Kasumi-1 (cell line): ENCODE results near the gene NRTN.
A peak's percentile ranks its signal among the peaks of the same experiment; 100 is the strongest.

ENCODE experiments used
- DNase-seq, 2 experiments: peaks; one replicate each; lab custom pipeline; 2025; lab: John Stamatoyannopoulos, UW

The NRTN gene

GRCh38 chr19:5790559-5791520, 14.0 kb upstream of the NRTN start, which contains the start of gene DUS3L:
Gene DUS3L, minus strand, starts transcription at chr19:5791163. Its CDS starts 22 bp downstream, at chr19:5791141.
- peak; percentile 96 to 97 for DNase-seq

DNA sequence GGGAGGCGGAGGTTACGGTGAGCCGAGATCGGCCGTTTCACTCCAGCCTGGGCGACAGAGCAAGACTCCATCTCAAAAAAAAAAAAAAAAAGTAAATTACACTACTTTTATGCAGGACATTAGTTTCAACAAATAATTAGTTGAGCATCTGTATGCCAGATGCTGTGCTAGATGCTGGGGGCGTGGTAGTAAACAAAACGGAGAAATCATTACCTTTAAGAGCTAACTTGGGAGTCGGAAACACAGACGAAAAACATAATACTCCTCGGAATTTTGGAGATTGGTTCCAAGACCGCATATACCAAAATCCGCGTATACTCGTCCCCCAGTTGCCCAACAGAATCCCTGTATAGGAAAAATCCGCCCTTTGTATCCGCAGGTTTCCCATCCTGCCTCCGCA, 12.6 kb upstream of the NRTN start:
- no peak for DNase-seq

DNA sequence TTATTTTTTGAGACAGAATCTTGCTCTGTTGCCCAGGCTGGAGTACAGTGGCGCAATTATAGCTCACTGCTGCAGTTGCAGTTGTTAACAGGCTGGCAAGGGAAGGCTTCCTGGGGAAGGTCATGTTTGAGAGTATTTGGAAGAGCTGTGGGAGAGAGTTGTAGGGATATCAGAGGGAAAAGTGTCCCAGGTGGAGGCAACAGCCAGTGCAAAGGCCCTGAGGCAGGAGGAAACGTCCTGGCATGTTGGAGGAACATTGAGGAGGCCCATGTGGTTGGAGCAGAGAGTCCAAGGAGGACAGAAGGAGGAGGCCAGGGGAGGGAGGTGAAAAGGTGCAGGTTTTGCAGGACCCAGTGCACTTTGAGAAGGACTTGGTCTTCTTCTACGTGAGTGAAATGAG, 11.7 kb upstream of the NRTN start:
- DNase-seq, result no peak

- no peak for DNase-seq
Observed at GRCh38 chr19:5795382-5795919, 9.4 kb upstream of the NRTN start.

DNA sequence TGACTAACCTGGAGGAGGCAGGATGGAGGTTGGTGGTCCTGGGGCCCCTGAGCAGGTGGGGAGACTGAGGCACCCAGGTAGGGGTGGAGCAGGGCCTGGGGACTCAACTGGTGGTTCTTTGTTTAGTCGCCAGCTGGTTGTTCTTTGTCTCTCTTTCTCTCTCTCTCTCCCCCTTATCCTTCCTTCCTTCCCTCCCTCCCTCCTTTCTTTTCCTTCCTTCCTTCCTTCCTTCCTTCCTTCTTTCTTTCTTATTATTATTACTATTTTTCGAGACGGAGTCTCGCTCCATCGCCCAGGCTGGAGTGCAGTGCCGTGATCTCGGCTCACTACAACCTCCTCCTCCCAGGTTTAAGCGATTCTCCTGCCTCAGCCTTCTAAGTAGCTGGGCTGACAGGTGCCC, 6.6 kb upstream of the NRTN start:
- no peak for DNase-seq

GRCh38 chr19:5799247-5800241, 5.3 kb upstream of the NRTN start:
- DNase-seq, result no peak

- DNase-seq, result no peak
Observed at GRCh38 chr19:5800361-5801270, 4.3 kb upstream of the NRTN start.

DNA sequence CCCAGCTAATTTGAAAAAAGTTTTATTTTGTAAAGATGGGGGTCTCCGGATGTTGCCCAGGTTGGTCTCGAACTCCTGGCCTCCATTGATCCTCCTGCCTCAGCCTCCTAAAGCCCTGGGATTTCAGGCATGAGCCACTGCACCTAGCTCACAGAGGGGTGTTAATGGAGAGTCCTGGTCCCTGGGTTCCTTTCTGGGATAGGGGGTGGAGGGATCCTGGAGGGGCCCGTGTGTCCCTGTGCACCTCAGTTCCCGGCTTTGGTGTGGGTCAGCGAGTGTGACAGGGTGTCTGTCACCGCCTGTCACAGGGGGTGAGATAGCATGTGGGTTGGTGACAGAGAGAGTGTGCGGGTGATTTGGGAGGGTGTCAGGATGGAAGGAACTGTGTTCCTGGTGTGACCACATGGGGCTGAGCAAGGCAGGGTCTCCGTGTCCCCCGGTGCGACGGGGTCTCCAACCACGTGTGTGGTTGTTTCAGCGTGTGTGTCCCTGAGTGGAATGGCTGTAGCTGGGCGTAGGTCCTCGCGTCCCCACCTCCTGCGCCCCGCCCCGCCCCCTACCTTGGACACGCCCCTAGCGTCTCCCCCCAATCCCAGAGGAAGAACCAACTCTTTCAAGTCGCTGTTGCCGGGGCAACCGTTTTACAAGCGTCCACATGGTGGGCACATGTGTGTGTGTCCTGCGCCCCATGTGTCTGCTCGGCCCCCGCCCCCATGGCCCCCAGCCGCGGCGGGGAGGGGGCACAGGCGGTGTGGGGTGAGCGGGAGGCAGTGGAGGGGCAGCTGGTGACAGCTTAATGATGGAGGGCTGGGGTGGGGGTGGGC, 2.9 kb upstream of the NRTN start:
- no peak for DNase-seq

GRCh38 chr19:5803441-5803751, 1.5 kb upstream of the NRTN start:
- DNase-seq, result no peak

GRCh38 chr19:5803752-5804515, 933 bp upstream of the NRTN start:
- peak; percentile 91 to 93 for DNase-seq

- peak; percentile 34 to 52 for DNase-seq
Observed at GRCh38 chr19:5805462-5806132, 730 bp downstream of the NRTN start.

DNA sequence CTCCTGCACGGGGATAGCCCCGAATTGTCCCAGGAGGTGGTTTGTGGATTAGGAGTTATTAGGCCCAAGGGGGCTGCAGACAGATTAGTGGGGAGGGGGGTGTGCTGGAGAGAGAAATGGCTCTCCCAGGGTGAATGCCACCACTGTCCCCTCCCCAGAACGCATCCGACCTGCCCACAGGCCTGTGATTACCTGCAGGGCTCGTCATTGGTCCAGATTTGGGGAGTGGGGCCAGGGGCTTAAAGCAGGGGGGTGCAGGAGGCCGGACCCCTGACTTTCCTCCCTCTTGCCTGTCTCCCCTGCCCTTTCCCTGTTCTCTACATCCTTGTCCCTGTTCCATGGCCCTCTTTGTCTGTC, 1.2 kb downstream of the NRTN start:
- DNase-seq, result no peak

DNA sequence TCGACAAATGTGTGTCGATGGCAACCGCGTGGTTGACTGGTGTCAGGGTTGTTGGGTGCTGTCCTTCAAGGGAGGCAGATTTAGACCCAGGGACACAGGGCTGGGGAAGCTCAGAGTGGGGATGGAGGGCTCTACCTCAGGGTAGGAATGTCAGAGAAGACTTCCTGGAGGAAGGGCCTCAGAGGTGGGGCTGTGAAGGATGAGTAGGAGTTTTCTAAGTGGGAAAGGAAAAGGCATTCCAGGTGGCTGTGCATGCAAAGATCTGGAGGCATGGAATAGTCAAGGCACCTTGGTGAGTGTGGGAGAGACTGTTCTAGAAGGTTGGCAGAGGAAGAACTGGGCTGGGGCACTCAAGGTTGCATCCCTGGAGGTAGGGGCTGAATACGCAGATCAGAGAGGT, 2.0 kb downstream of the NRTN start:
- no peak for DNase-seq

DNA sequence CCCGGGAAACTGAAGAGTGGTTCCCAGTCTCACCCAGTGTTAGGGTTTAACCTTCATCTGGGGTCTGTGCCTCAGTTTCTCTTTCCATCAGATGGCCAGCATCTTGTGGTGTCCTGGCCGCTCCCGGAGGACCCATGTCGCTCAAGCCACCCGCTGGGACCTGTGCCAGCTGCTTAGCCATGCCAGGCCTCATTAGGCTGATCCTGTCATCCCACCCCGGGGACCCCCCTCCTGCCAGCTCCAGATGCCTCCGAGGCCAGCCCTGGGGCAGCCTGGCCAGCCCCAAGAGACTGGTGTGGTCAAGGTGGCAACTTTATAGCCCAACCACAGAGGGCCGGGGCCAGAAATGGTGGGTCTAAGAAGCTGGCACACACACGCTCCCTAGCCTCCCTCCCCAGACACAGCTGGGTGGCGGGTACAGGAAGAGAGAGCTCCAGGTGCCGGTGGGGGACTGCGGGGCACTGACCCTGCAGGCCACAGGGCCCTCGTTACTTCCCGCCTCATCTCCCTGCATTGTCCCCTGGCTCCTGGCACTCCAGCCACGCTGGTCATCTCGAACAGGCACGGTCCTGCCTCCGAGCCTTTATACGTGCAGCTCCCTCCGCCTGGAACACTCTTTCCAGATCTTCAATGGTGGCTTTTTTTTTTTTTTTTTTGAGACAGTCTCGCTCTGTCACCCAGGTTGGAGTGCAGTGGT, 3.4 kb downstream of the NRTN start:
- no peak for DNase-seq

DNA sequence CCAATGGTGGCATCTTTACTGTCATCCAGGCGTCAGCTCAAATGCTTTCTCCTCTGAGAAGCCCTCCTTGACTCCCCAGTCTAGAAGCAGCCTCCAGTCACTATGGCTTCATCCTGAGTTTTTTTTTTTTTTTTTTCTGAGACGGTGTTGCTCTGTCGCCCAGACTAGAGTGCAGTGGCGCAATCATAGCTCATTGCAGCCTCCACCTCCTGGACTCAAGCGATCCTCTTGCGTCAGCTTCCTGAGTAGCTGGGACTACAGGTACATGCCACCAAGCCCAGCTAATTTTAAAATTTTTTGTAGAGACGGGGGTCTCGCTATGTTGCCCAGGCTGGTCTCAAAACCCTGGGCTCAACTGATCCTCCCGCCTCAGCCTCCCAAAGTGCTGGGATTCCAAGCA, 4.2 kb downstream of the NRTN start:
- DNase-seq, result no peak

DNA sequence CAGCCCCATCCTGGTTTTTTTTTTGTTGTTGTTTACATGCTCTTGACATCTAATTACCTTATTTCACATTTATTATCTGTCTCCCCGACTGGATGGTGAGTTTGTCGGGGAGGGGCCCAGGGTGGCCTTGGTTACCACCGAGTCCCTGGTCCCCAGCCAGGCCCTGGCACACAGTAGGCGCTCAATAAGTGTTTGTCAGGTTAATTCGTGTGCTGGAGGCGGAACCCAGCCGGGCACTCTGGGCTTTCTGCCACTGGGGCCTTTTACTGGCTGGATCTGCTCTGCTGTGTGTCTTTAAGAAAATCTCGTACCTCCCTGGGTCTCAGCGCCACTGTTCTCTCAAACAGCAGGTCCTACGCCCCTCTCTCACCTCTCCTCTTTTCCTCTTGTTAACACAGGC, 4.6 kb downstream of the NRTN start:
- DNase-seq, result no peak

DNA sequence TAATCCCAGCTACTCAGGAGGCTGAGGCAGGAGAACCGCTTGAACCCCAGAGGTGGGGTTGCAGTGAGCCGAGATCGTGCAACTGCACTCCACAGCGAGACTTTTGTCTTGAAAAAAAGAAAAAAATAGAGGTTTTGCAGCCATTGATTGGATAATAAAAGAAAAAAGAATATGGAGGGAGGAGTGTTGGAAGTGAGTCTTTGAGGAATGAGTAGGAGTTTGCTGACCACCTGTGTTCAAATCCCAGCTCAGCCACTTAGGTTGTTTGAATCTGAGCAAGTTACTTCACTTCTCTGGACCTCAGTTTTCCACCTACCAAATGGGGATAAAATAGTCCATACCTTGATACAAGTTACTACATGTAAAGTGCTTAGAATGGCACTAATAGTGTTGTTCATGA, 6.2 kb downstream of the NRTN start:
- DNase-seq, result no peak

DNA sequence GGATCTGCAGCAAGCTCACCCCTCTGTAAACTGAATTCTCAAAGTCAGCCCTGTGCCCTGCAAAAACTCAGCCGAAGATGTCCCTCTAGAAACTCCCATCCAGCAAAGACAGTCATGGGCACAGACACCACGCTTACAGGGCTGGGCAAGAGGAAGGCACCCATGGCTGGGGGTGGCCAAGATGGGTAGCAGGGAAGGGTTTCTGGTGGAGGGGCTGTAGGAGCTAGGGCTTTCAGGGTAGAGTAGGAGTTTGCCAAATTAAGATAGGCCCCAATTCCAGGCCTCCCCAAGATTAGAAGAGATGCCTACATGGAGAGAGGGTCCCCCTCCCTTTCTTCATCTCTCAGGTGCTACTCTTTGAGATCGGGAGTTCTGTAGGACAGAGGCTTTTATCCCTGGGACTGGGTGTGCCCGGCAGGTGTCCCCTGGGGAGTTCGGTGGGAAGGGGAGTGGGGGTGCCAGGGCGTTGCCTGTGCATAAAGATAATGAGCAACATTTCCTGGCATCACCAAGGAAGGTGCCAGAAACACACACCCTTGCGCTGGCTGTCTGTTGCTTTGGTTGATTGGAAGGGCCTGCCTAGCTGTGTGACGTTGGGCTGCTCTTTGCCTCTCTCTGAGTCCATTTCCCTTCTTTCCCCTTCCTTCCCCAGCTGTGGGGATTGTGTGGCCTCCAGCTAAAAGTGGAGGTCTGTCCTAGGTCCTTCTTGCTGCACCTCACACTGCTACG, 9.4 kb downstream of the NRTN start:
- DNase-seq, result no peak
